Ovary (tissue), 3 donors: Measurements from ENCODE around the gene IL11RA.

Experiments used
- EP300 ChIP-seq: sonication (generic); formaldehyde crosslinking; IDR thresholded peaks from one replicate; pipeline ENCODE4 v1.6.1; 2017; ENCODE audit warnings: antibody characterized with exemption
- TF ChIP-seq, protein P1 (sequence below), 3 donors: fragments of 450-650 bp in 2 of 3; fragments of 200-600 bp in 1 of 3; IDR thresholded peaks; one replicate each; pipeline versions ENCODE4 v1.5.1 to v1.8.0; 2016 to 2022; ENCODE audit warnings: antibody characterized with exemption in 3 of 3, mild to moderate bottlenecking in 1 of 3
- donor health status: DM: no; HTN: no; CAD: no.

DNA sequence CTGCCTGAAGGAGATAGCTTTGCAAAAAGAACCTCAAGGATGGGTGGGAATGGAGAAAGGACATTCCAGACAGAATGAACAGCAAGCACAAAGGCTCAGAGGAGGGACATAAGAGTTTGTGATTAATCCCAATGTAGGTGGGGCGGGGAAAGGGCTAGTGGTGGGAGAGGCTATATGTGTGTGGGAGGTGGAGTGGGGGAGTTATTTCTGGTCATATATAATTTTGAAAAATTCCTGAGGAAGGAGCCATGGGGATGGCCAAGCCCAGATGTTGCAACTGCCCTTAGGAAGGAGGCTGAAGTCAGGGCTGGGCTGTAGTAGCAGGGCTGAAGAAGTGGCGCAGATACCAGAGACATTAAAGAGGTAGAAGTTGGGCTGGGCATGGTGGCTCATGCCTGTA, 23.9 kb downstream of the IL11RA start:
- TF ChIP-seq, protein P1, sequence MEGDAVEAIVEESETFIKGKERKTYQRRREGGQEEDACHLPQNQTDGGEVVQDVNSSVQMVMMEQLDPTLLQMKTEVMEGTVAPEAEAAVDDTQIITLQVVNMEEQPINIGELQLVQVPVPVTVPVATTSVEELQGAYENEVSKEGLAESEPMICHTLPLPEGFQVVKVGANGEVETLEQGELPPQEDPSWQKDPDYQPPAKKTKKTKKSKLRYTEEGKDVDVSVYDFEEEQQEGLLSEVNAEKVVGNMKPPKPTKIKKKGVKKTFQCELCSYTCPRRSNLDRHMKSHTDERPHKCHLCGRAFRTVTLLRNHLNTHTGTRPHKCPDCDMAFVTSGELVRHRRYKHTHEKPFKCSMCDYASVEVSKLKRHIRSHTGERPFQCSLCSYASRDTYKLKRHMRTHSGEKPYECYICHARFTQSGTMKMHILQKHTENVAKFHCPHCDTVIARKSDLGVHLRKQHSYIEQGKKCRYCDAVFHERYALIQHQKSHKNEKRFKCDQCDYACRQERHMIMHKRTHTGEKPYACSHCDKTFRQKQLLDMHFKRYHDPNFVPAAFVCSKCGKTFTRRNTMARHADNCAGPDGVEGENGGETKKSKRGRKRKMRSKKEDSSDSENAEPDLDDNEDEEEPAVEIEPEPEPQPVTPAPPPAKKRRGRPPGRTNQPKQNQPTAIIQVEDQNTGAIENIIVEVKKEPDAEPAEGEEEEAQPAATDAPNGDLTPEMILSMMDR (IDR thresholded peaks at IDR 0.05), result no peak
- TF ChIP-seq EP300, result no peak
